ENCODE results near the gene NAALADL2.
"Not testable (repeated sequence)": the region's sequence is repeated elsewhere in the genome, so short reads cannot be mapped to it uniquely, and the experiment has no call there.

DNA sequence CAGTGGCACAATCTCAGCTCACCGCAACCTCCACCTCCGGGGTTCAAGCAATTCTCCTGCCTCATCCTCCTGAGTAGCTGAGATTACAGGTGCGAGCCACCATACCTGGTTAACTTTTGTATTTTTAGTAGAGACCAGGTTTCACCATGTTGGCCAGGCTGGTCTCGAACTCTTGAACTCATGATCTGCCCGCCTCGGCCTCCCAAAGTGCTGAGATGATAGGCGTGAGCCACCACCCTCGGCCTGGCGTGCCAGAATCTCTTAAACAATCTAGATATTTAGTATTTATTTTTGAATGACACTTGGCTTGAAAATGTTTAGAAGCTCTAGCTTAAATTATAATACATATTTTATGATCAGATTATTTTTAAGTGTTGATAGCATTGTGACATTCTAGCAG is 755.0 kb downstream of the NAALADL2 start:
- TF ChIP-seq, protein P1, sequence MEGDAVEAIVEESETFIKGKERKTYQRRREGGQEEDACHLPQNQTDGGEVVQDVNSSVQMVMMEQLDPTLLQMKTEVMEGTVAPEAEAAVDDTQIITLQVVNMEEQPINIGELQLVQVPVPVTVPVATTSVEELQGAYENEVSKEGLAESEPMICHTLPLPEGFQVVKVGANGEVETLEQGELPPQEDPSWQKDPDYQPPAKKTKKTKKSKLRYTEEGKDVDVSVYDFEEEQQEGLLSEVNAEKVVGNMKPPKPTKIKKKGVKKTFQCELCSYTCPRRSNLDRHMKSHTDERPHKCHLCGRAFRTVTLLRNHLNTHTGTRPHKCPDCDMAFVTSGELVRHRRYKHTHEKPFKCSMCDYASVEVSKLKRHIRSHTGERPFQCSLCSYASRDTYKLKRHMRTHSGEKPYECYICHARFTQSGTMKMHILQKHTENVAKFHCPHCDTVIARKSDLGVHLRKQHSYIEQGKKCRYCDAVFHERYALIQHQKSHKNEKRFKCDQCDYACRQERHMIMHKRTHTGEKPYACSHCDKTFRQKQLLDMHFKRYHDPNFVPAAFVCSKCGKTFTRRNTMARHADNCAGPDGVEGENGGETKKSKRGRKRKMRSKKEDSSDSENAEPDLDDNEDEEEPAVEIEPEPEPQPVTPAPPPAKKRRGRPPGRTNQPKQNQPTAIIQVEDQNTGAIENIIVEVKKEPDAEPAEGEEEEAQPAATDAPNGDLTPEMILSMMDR (IDR thresholded peaks at IDR 0.05), result not testable (repeated sequence)
- not testable (repeated sequence) for TF ChIP-seq POLR2A (IDR thresholded peaks at IDR 0.05)
